Right renal pelvis (tissue), 4 donors: ENCODE measurements around the gene NDUFS5. TPM values are rescaled to one million over a fixed set of nuclear protein-coding genes. Genes with fewer than 3 reads are reported as not detected.
"Not testable (repeated sequence)": the region's sequence is repeated elsewhere in the genome, so short reads cannot be mapped to it uniquely, and the experiment has no call there.

Experiments
- DNase-seq, 4 donors: peaks; one replicate each; pipeline ENCODE4 v3.0.0-alpha.2; 2013; ENCODE audit warnings: low read depth in 4 of 4, low spot score in 3 of 4, missing footprints in 1 of 4
- polyA plus RNA-seq, 4 donors: library from polyadenylated mRNA; unstranded; fragments of 120-200 nt; gene quantifications; one replicate each; pipeline ENCODE4 v1.2.1, GENCODE V29; 2013; ENCODE audit not compliant: insufficient read length in 4 of 4

NDUFS5 gene
- 100 to 1,000 TPM; 270 to 313 (median 282) TPM for polyA plus RNA-seq

DNA sequence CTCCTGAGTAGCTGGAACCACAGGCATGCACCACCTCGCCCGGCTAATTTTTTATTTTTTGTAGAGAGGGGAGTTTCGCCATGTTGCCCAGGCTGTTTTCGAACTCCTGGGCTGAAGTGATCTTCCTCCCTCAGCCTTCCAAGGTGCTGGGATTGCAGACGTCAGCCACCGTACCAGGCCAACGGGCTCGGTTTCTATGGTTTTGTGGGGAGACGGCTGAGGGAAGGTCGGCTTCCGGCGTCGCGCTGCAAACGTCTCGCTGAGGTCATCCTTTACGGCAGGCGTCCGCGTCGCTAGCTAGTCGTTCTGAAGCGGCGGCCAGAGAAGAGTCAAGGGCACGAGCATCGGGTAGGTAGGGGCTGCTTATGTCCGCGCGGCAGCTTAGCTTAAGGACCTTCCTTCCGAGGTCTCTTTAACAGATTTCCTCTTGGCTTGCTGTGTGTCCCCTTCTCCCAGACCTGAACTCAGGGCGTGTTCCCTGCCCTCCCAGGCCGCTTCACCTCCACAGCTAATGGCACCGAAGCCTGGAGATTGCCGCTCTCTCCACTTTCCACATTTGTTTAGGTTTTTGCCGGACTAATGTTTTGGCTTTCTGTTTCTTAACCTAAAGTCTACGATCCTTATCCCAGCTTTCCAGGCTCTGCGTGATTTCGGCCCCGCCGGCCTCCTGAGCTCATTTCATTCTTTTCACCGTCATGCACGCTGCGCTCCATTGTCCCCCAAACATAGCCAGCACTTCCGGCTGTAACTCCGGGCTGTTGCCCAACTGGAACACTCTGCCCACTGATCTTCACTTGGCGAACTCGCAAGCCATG lies at the start of gene NDUFS5:
NDUFS5 (plus strand) TSS at position 300 of the 815 bp plus-strand sequence. CDS start 2,375 bp downstream, outside the sequence.
- DNase-seq, result peak; percentile 80 to 86 (median 84)

DNA sequence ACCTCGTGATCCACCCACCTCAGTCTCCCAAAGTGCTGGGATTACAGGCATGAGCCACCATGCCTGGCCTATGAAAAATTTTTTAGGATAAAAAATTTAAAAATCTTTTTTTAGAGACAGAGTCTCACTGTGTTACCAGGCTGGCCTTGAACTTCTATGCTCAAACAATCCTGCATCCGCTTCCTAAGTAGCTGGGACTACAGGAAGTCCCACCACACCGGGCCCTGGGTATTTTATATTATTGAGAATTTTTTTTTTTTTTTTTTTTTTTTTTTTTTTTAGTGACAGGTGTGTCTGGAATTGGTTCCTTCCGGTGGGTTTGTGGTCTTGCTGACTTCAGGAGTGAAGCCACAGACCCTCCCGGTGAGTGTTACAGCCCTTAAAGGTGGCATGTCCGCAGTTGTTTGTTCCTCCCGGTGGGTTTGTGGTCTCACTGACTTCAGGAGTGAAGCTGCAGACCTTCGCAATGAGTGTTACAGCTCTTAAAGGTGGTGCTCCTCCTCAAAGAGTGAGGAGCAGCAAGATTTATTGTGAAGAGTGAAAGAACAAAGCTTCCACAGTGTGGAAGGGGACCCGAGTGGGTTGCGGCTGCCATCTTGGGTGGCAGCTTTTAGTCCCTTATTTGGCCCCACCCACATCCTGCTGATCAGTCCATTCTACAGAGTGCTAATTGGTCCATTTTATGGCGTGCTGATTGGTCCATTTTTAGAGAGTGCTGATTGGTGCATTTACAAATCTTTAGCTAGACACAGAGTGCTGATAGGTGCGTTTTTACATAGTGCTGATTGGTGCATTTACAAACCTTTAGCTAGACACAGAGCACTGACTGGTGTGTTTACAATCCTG lies 48.5 kb upstream of the NDUFS5 start:
- DNase-seq, result not testable (repeated sequence)

DNA sequence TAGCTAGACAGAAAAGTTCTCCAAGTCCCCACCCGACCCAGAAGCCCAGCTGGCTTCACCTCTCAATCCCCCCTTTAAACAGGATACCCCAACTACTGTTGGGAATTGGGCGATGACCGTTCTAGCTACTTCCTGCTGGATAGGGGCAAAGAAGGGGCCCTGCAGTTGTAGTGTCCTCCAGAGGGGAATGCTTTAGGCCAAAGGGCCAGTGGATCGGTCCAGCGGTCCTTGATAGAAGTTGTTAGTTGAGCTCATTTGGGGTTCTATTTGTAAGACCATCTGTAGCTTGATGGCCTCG lies 48.0 kb upstream of the NDUFS5 start:
- not testable (repeated sequence) for DNase-seq

DNA sequence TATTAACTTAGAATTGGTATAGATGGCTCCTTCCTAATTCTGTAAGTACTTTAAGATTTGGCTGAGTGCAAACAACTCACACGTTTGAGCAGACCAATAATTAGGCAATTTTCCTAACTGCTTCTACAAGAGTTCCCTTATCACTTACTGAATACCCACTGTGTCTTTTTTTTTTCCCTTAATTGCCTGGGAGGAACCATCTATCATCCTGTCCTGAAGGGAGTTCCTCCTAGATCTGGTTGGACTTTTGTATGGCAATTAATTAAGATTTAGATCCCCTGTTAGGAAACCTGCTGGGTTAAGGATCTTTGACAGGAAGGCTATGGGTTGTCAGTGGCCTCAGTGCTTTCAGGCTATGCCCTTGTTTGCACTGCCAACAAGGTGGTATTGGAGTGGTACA lies 46.8 kb upstream of the NDUFS5 start:
- DNase-seq, result not testable (repeated sequence)

DNA sequence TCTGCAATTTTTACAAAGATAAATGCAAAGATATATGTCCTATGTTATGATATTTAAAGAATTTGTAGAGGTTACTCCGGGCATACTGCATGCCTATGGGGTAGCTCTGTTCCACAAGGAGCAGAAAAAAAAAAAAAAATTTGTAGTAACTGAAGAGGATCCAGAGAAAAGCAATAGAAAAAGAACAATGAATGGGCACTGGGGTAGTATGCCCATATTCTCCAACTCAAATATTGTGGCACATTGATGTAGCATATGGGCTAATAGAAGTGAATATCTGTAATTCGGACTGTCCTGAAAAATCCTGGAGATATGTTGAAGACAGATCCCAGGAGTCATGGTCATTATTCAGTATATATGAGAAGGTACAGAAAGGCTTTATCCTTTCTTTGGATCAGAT lies 36.2 kb upstream of the NDUFS5 start:
- DNase-seq, result no peak

DNA sequence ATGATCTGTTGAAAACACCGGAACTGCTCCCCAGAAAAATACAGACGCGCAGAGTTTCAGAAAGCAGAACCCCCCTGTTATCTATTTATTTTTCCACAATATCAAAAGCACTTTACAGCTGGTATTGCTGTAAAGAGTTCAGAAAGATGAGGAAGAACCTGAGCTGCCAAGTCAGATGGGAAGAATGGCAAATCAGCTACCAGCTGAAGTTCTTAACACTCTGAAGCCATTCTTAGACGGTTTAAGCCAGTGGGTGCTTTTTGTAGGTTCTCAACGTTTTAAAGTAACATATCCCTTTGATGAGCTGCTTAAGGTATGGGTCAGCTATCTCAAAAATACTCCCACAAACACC lies 35.8 kb upstream of the NDUFS5 start:
- peak in 2 of 4 donors; percentile 13 to 16 for DNase-seq

DNA sequence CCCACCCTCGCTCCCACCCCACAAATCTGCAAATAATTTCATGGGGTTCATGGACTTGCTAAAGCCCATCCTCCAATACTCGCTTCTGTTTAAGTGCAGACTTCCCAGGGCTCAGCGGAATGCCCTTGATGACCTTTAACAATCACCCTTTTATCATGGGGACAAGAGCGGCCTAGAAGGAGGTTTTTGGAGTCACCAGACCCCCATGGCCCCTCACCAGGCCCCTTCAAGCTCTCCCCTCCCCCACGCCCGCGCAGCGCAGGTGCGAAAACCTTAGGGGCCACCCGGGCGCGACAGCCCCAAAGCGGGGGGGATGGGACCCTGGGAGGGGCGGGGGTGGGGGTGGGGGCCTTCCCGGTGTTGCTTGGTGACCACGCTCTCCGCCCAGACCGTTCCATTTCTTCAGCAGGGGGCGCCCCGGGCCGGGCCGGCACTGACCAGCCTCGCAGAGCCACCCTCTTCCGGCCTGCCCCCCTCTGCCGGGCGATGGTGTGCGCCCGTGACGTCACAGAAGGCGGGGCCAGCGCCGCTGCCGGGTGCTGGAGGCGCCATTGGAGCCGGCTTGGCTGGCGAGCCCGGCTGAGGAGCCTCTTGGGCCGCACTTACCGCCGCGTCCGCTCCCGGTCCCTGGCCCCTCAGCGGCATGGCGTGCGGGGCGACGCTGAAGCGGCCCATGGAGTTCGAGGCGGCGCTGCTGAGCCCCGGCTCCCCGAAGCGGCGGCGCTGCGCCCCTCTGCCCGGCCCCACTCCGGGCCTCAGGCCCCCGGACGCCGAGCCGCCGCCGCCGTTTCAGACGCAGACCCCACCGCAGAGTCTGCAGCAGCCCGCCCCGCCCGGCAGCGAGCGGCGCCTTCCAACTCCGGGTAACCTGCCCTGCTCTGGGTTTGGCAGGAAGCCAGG lies 35.2 kb upstream of the NDUFS5 start, which contains the start of gene AKIRIN1:
AKIRIN1 (plus strand) TSS at position 539 of the 900 bp plus-strand sequence; CDS start at position 644, 105 bp downstream.
- peak; percentile 89 to 92 (median 90) for DNase-seq

DNA sequence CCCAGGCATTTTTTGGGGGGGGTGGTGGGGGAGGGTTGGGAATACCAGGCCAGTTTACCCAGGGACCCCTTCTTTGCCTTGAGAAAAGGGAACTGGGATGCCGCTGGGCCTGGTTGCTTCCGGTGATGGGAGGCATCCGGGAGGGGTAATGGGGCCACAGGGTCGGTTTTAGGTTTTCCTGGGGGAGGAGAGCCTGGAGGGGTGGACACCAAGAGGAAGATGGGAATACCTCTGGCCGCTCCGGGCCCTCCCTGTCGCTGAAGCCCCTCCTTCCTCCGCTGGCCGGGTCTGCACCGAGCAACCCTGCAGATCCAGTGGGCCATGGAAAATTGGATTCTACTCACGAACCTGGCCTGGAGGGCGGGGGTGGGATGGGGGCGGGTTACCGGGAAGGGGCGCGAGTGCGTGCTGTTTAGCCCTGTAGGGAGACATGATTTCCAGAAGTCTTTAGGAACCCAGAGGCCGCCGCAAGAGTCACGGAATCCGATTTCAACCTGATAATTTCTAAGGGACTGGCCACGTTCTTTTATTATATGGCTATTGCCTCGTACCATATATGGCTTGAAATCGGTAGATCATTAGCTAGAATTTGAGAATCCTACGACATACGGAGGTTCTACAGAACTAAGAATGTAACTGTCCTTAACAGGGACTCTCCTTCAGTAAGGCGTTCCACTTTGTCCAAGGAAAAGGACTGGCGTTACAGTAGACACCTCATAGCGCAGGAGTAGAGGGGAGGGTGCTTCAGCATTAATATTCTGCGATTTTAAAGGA lies 34.3 kb upstream of the NDUFS5 start:
- DNase-seq, result peak; percentile 39 to 49 (median 42)

DNA sequence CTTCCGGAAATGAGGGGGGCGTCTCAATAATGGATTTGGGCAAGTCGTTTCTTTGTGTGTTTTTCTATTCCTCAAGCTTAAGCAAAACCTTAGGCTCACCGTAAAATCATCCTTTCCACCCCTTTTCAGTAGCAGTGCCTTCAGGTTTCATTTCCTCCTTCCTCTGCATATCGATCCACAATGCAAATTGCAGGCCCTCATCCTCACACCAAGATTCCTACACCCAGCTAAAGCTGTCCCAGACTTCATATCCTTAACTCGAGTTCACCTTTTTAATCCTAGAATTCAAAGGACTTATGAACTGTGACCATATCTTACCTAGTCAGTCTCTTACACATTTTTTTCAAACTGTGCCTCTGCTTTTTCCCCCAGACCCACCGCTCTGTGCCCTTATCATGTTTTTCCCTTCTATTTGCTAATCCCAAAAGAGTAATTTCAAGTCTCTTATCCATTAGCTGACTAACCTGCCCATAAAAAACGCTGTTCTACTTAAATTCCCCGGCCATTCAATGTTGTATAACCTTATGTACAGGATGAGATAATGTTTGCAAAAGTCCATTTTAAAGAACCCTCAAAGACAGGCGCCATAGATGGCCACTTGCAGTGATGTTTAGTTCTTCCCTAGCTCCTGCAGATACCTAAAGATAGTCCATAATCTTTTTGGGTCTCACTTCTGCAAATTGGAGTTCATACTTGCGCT lies 33.6 kb upstream of the NDUFS5 start:
- no peak for DNase-seq

DNA sequence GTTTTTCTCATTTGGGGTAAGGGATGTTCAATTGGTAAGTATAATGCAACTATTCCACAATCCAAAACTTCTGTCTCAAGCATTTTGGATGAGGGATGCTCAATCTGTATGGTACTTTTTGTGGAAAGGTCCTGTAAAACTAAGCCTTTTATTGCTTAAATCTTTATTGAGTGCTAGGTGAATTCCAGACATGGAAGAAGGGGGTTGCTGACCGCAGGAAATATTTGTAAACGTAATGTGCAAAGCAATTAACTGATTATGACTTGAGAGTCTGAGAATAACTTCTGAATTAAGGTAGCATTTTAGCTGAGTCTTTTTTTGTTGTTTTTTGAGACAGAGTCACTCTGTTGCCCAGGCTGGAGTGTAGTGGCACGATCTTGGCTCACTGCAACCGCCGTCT lies 32.0 kb upstream of the NDUFS5 start:
- no peak for DNase-seq

DNA sequence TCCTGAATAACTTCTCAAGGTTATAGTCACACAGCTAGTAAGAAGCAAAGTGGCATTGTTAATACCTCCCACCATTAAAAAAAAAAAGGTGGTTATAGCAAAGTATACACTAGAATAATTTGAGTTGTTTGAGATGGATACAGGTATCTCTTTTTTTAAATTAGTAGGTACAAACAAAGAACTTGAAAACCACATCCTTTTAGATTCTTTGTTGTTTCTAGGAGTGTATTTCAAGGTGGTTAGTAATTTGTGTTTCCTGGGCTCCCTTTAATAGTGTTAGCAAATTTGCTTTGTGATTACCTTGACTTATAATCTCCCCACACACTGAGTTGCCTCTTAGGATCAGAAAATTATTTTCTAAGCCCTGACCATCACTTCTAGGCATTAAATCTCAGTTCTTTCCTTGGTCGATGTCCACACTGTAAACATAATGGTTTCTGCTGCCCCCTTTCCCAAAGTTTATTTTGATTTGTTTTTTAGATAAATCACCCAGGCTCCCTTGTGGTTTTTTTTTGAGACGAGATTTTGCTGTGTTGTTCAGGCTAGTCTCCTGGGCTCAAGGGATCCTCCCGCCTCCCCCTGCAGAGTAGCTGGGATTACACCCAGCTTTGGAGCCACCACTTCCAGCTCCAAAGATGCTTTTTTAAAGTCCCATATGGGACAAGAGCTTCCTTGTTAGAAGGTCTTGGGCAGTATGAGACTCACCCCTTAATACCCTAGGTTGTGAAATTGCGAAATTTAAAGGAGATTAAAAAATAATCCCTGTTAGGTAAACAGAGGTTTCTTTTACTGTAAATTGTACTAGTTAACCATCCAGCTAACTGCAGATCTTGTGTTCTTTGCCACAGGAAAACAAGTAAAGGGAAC lies 28.9 kb upstream of the NDUFS5 start:
- no peak for DNase-seq

DNA sequence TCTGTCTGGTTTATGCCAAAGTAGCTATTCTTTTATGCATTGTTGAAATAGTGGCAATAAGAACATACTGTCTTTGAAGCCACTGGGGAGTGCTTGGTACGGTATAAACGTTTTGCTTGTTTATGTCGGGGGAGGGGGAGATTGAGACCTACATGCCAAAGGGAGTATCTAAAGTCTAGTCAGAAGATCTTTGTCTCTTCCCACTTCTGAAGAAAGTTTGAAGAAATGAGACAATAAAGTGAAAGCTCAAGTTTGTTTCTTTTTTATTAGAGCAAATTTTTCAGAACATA lies 28.3 kb upstream of the NDUFS5 start:
- no peak for DNase-seq

DNA sequence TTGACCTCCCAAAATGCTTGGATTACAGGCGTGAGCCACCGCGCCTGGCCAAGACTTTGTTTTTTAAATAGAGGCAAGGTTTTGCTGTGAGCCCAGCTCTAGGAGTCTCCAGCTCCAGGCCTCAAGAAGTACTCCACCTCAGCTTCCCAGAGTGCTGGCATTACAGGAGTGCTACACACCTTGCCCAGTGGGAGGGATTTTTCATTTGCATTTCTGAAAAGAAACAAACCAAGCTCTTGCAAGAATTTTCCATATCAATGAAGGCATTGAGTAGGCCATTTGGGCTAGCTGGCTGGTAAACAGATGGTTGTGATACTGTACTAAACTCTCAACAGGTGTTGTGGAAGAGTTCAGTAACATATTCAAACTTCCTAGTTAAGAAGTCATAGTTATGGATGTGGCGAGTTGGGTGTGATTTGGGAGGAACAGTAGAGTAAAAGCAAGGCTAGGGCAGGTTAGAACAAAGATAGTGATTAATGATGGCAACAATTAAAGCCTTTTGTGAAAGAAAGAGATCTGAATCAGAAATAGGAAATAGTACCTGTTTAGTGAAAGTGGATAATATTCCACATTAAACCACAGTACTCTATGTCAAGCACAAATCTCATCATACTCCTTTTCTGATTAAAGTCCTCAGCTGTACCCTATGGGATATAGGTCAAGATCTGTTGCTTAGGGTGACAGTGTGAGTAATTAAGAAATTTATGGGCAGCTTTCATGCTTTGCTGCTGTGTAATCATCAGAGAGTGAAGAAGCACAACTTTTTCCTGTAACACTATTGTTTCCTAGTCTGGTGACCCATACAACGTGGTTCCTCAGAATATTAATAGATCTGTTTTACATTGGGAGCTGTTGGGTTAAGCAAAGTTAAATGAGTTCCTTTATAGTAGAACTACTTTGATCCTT lies 24.4 kb upstream of the NDUFS5 start:
- no peak for DNase-seq

DNA sequence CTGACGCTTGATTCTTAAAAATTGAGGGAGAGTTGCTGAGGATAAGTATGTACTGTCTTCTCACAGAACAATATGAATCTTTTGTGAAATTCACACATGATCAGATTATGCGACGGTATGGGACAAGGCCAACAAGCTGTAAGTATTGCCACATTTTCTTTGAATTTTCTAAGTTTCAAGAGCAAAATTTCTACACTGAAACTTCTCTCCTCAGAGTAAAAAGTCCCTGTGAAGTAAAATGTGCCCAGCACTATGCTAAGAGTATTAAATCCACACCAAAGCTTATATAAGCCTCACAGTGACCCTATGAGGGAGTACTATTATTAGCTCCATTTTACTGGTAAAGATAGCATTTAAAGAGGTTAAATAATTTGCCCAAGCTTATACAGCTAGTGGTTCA lies 22.9 kb upstream of the NDUFS5 start:
- no peak for DNase-seq

DNA sequence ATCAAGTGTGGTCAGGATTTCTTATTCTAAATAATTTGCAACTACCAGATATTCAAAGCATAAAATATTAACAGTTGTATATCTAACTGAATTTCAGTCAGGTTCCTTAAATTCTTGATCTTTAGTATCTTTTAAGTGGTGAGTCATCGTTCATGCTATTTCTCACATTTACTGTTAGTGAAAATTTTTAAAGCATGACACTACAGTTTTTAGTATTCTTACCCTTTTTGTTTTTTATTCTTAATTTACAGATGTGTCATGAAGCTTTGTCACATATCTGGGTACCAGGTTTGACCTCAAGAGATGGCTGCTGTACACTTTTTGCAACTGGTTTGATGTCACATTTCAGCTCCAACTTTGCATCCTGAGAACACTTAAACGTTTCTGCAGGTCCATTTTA lies 22.4 kb upstream of the NDUFS5 start:
- no peak for DNase-seq

DNA sequence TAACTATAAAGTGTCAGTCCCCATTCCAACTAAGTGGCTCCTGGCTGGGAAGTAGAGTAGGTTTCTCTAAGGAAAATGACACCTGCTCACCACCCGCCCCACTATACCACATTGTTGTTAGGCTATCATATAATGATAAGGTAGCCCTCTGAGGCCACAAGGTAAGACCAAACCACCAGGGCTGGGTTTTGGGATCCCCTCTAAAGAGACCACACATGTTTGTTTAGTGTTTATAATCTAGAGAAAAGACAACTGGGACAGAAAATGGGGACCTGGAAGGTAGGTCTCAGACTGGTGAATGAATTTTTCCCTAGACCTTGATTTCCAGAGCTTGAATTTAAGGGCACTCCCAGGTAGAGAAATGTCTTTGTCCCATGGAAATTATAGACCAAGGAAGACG lies 19.9 kb upstream of the NDUFS5 start:
- DNase-seq, result no peak
